Parathyroid adenoma (tissue), 2 donors: ENCODE measurements around the gene FZD4.

Source experiments
- H2AFZ ChIP-seq: fragments of 300-600 bp; sonication (generic); one replicate; pipeline ENCODE4 v1.7.0; 2017; ENCODE audit warnings: antibody characterized with exemption, mild to moderate bottlenecking
- H3K27ac ChIP-seq: fragments of 300-600 bp; sonication (generic); one replicate; pipeline ENCODE4 v1.7.0; 2017
- H3K27me3 ChIP-seq: fragments of 300-600 bp; sonication (generic); one replicate; pipeline ENCODE4 v1.7.0; 2017; ENCODE audit warnings: low read length; ENCODE audit not compliant: control insufficient read depth, insufficient read depth
- H3K36me3 ChIP-seq: fragments of 300-600 bp; sonication (generic); one replicate; pipeline ENCODE4 v1.7.0; 2017; ENCODE audit warnings: low read length; ENCODE audit not compliant: control insufficient read depth, insufficient read depth
- H3K4me1 ChIP-seq: fragments of 300-600 bp; sonication (generic); one replicate; pipeline ENCODE4 v1.7.0; 2017; ENCODE audit warnings: control low read depth
- H3K4me2 ChIP-seq: fragments of 300-600 bp; sonication (generic); one replicate; pipeline ENCODE4 v1.7.0; 2017; ENCODE audit warnings: low read length
- H3K4me3 ChIP-seq: fragments of 300-600 bp; sonication (generic); one replicate; pipeline ENCODE4 v1.7.0; 2017; ENCODE audit warnings: low read depth, low read length
- H3K79me2 ChIP-seq: fragments of 300-600 bp; sonication (generic); one replicate; pipeline ENCODE4 v1.7.0; 2017; ENCODE audit warnings: control low read depth
- H3K9ac ChIP-seq: fragments of 300-600 bp; sonication (generic); one replicate; pipeline ENCODE4 v1.7.0; 2017; ENCODE audit warnings: mild to moderate bottlenecking
- H3K9me3 ChIP-seq: fragments of 300-600 bp; sonication (generic); one replicate; pipeline ENCODE4 v1.7.0; 2017; ENCODE audit warnings: low read length; ENCODE audit not compliant: control insufficient read depth
- TF ChIP-seq, protein P1 (sequence below): fragments of 300-600 bp; sonication (generic); IDR thresholded peaks from one replicate; pipeline ENCODE4 v1.7.0; 2017; ENCODE audit warnings: antibody characterized with exemption, mild to moderate bottlenecking
- donor health status: primary hyperparathyroidism.

FZD4 gene

DNA sequence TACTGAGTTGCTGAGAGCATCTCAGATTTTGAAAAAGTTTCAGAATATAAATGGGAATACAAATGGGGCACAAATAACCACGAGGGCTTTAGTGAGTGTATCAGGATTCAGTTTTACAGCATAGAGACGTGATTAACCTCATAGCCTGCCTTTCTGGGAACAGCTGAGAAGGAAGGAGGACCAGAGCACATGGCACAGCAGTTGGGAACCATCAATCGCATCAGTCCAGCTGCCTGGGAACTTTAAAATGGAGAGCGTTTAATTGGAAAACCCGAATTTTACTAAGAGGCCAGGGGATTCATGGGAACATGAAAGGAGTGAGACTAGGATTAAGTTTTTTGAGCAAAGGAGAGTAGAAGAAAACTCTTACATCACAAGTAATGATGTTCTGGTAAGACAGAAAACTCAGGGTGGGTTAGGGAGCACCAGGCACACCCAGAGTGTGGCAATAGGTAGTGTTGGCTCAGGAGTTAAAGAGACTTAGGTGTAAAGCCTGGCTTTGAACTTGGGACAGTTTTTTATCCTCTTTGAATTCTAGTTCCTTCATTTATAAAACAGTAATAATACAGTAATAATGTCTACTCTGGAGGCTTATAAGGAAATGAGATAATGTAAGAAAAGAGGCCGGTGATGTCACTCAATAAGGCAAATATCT is 40.2 kb downstream of the FZD4 start:
- Histone ChIP-seq H3K4me3 (no peak overlapping the region), H3K4me1 (no peaks in the 10 kb centered on the region), H3K9ac (no peak overlapping the region), H3K36me3 (no peaks in the 10 kb centered on the region), H3K27me3 (no peaks in the 10 kb centered on the region), H2AFZ (no peak overlapping the region), H3K4me2 (no peak overlapping the region), H3K9me3 (no peaks in the 10 kb centered on the region), H3K27ac (no peak overlapping the region), H3K79me2 (no peaks in the 10 kb centered on the region)
- TF ChIP-seq, protein P1, sequence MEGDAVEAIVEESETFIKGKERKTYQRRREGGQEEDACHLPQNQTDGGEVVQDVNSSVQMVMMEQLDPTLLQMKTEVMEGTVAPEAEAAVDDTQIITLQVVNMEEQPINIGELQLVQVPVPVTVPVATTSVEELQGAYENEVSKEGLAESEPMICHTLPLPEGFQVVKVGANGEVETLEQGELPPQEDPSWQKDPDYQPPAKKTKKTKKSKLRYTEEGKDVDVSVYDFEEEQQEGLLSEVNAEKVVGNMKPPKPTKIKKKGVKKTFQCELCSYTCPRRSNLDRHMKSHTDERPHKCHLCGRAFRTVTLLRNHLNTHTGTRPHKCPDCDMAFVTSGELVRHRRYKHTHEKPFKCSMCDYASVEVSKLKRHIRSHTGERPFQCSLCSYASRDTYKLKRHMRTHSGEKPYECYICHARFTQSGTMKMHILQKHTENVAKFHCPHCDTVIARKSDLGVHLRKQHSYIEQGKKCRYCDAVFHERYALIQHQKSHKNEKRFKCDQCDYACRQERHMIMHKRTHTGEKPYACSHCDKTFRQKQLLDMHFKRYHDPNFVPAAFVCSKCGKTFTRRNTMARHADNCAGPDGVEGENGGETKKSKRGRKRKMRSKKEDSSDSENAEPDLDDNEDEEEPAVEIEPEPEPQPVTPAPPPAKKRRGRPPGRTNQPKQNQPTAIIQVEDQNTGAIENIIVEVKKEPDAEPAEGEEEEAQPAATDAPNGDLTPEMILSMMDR, result no peak

DNA sequence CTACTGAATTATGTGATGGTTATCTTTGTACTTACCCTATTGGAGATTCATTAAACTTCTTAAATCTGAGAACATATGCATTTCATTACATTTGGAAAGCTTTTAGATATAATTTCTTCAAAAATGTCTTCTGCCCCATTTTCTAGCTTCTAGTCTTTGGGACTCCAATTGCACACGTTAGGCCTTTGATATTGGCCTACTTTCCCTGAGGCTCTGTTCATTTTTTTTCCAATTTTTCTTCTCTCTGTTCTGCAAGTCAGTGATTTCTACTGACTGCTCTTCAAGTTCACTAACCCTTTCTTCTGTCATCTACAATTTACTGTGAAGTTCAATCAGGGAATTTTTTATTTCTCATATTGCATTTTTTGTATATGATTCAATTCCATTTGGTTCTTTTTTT is 43.0 kb downstream of the FZD4 start:
- TF ChIP-seq, protein P1, result no peak
- H3K4me1 ChIP-seq, result no peaks in the 10 kb centered on the region

DNA sequence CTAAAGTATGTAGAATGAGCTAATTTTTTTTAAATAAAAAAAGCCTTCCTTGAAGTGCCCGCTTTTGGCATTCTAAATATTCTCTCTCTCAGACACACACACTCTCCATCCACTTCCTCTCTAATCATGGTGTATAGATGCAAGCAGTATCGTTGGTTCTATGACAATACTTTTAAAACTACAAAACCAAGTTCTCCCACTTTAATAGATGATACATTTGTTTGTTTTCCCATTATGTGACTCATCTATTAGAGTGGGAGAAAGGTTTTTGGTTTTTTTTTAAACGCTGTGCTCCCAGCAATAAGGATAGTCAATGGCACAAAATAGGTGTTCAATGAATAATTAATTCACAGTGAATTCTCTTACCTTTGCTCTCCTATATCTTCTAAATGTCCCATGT is 44.6 kb downstream of the FZD4 start:
- no peaks in the 10 kb centered on the region for H3K9me3 ChIP-seq
- no peak overlapping the region for H3K27ac ChIP-seq
- H3K4me3 ChIP-seq, result no peak overlapping the region
- no peak overlapping the region for H3K4me2 ChIP-seq
- no peaks in the 10 kb centered on the region for H3K27me3 ChIP-seq
- H3K79me2 ChIP-seq, result no peaks in the 10 kb centered on the region
- no peaks in the 10 kb centered on the region for H3K36me3 ChIP-seq
- H3K4me1 ChIP-seq, result no peaks in the 10 kb centered on the region
- no peak overlapping the region for H2AFZ ChIP-seq
- no peak overlapping the region for H3K9ac ChIP-seq
- TF ChIP-seq, protein P1, result no peak

More for the DNA sequence above, 43.0 kb downstream of the FZD4 start:
- no peak overlapping the region for H2AFZ ChIP-seq
- H3K79me2 ChIP-seq, result no peaks in the 10 kb centered on the region
- no peaks in the 10 kb centered on the region for H3K9me3 ChIP-seq
- no peak overlapping the region for H3K4me2 ChIP-seq
- H3K27me3 ChIP-seq, result no peaks in the 10 kb centered on the region
- no peak overlapping the region for H3K27ac ChIP-seq
- no peak overlapping the region for H3K9ac ChIP-seq
- no peaks in the 10 kb centered on the region for H3K36me3 ChIP-seq
- H3K4me3 ChIP-seq, result no peak overlapping the region

DNA sequence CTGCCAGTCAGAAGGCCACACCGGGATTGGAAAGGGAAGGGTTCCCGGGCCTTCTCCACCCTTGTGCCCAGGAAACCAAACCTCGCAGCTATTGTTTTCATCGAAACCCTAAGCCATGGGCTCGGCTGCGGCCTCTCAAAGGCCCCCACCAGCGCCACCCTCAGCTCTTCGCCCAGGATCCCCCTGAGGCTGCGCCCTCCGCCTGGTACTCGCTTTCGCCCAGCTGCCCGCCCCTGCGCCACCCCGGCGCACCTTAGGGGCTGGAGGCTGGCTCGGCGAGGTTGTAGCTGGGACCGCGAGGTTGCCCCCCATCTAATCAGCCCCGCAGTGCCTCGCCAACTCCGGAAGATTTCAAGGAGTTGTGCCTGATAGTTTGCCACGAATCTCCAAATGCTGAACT is 49.0 kb downstream of the FZD4 start:
- Histone ChIP-seq H3K27me3 (no peaks in the 10 kb centered on the region), H3K9me3 (no peaks in the 10 kb centered on the region), H3K9ac (no peak overlapping the region), H3K79me2 (no peaks in the 10 kb centered on the region), H3K4me3 (no peak overlapping the region), H3K27ac (no peak overlapping the region), H3K4me2 (no peak overlapping the region), H2AFZ (no peak overlapping the region), H3K4me1 (no peaks in the 10 kb centered on the region), H3K36me3 (no peaks in the 10 kb centered on the region)
- TF ChIP-seq, protein P1, result no peak

DNA sequence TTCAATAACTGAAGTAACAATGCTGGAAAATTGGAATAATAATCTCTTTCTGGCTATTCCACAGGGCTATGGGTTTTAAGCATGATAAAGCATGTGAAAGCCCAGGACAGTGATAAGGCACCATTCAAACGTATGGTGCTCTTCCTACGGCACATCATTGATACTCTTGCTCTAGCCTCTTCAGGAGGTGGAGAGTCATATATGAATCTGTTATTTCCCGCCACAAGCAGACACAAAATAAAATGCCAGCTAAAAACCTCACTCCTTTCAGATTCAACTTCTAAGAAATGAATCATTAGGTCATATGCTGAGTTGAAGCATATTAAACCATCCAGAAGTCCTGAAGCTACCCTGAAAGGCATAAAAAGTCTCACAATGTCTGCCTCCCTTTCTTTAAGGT is 49.9 kb downstream of the FZD4 start:
- Histone ChIP-seq H3K4me3 (no peak overlapping the region), H3K9ac (no peak overlapping the region), H3K36me3 (no peaks in the 10 kb centered on the region), H3K4me2 (no peak overlapping the region), H3K9me3 (no peaks in the 10 kb centered on the region), H3K4me1 (no peaks in the 10 kb centered on the region), H3K79me2 (no peaks in the 10 kb centered on the region), H3K27me3 (no peaks in the 10 kb centered on the region), H2AFZ (no peak overlapping the region), H3K27ac (no peak overlapping the region)
- TF ChIP-seq, protein P1, result no peak
